Inflammatory macrophage (primary cell): ENCODE data around the gene SYNGR1.

ENCODE experiments used
- DNase-seq, 2 donors: peaks; one replicate each; pipeline ENCODE4 v3.0.0-alpha.2; 2020 to 2022

Gene SYNGR1

GRCh38 chr22:39371732-39372131 is 21.9 kb downstream of the SYNGR1 start:
- no peak for DNase-seq

GRCh38 chr22:39374191-39374590 is 24.4 kb downstream of the SYNGR1 start:
- DNase-seq = no peak

GRCh38 chr22:39374801-39375200 is 25.0 kb downstream of the SYNGR1 start:
- DNase-seq = no peak

GRCh38 chr22:39375646-39376045 is 25.9 kb downstream of the SYNGR1 start:
- no peak for DNase-seq

- no peak for DNase-seq
Measured at GRCh38 chr22:39379756-39380730, 30.3 kb downstream of the SYNGR1 start.

- no peak for DNase-seq
Measured at GRCh38 chr22:39381009-39381755, 31.4 kb downstream of the SYNGR1 start.

- no peak for DNase-seq
Measured at GRCh38 chr22:39381930-39382329, 32.1 kb downstream of the SYNGR1 start.

- no peak for DNase-seq
Measured at GRCh38 chr22:39382410-39382809, 32.6 kb downstream of the SYNGR1 start.

- no peak for DNase-seq
Measured at GRCh38 chr22:39383841-39384625, 34.2 kb downstream of the SYNGR1 start.

- no peak for DNase-seq
Measured at GRCh38 chr22:39384750-39385480, 35.1 kb downstream of the SYNGR1 start.

GRCh38 chr22:39388261-39389011 is 38.6 kb downstream of the SYNGR1 start:
- DNase-seq = peak; percentile 59 to 65

- DNase-seq = no peak
Measured at GRCh38 chr22:39389420-39389819, 39.6 kb downstream of the SYNGR1 start.

GRCh38 chr22:39392341-39392948 is 42.7 kb downstream of the SYNGR1 start:
- DNase-seq = peak in 1 of 2 donors; percentile 16

GRCh38 chr22:39395936-39396796 is 46.4 kb downstream of the SYNGR1 start:
- no peak for DNase-seq

GRCh38 chr22:39396797-39397195 is 47.0 kb downstream of the SYNGR1 start:
- no peak for DNase-seq

GRCh38 chr22:39401301-39401631 is 51.5 kb downstream of the SYNGR1 start:
- no peak for DNase-seq

GRCh38 chr22:39405346-39406085 is 55.7 kb downstream of the SYNGR1 start:
- DNase-seq = peak in 1 of 2 donors; percentile 52

GRCh38 chr22:39408173-39408572 is 58.4 kb downstream of the SYNGR1 start:
- DNase-seq = peak; percentile 54 to 66

- DNase-seq = no peak
Measured at GRCh38 chr22:39408807-39409206, 59.0 kb downstream of the SYNGR1 start.
